Tongue (tissue), 2 donors: ENCODE data around the gene CDKN2B. TPM values are rescaled to one million over a fixed set of nuclear protein-coding genes. Genes with fewer than 3 reads are reported as not detected.

Source experiments
- DNase-seq: peaks from one replicate; pipeline ENCODE4 v3.0.0-alpha.2; 2015
- total RNA-seq: library from RNA; depleted of rRNA; stranded (reverse); fragments of >200 nt; gene quantifications from one replicate; pipeline ENCODE4 v1.2.3, GENCODE V29; 2014

The CDKN2B gene
- total RNA-seq, 1 donor from 2014 or later: 2.2 TPM

DNA sequence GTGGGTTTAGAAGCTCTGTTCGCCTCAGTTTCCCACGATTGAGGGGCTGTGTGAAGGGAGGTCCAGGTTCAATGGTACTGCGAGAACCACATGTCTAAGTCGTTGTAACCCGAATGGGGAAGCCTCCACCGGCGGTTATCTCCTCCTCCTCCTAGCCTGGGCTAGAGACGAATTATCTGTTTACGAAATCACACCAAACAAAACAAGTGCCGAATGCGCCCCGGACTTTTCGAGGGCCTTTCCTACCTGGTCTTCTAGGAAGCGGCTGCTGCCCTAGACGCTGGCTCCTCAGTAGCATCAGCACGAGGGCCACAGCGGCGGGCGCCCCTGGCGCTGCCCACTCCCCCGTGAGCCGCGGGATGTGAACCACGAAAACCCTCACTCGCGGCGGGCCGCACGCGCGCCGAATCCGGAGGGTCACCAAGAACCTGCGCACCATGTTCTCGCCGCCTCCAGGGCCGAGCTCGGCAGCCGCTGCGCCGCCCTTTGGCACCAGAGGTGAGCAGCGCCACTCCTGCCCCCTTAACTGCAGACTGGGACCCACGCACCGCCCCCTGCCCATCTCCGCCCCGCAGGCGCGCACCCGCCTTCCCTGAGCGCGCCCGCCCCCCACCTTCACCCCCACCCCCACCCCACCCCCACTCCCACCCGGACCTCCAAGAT is 15.1 kb downstream of the CDKN2B start, which contains the start of gene CDKN2A:
Gene CDKN2A (minus strand): TSS at position 500 of the 663 bp plus-strand sequence.
- DNase-seq: no peak

- no peak for DNase-seq
Observed at GRCh38 chr9:21993007-21993406, 16.1 kb downstream of the CDKN2B start.

- DNase-seq: no peak
Observed at GRCh38 chr9:21991072-21991959, 17.8 kb downstream of the CDKN2B start.

GRCh38 chr9:21989440-21990189 is 19.5 kb downstream of the CDKN2B start:
- DNase-seq: no peak

- no peak for DNase-seq
Observed at GRCh38 chr9:21988056-21988990, 20.8 kb downstream of the CDKN2B start.

DNA sequence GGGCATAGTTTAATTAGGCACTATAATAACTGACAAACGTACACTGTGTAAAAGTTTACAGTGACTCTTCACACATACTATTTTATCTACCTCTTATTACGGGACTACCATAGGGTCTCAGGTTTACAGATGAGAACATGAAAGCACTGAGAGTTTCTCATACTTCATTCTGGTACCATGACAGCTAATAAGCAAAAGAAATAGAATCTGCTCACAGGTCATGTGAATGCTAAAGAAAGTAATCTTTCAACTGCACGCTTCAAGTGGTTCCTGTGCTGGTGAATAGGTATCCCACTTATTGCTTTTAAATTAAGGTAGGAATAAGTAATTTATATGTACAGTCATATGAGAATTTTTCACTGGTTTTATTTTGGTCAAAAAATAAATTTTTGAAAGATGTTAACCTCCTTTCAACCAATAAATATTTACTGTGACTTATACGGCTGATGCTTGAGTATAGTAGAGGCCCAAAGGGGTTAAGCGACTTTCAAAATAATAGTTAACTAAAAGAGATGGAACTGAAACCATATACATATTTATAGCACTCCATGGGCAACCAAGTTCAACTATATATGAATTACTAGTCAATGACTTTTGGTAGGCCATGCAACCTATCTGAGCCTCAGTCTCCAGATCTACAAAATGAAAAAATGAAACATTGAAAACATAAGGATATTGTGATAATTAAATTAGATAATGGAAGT is 23.0 kb downstream of the CDKN2B start:
- no peak for DNase-seq

DNA sequence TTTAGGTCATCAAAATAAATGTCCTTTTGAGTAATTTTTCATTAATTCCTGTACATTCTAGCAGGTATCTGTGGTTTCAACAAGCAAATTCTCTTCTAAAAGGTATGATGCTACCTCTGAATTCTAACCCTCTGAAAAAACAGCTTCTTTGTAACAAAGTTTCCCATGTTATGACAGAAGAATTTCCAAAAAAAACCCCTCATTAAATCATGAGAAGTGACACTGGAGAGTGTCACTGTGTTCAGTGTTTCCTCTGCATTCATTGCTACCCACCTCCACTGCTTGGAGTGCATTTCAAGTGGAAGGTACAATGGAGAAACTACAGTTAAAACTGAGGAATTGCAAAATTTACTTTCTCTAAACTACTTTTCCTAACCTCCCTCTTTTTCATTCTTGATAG is 25.0 kb downstream of the CDKN2B start:
- DNase-seq: no peak

DNA sequence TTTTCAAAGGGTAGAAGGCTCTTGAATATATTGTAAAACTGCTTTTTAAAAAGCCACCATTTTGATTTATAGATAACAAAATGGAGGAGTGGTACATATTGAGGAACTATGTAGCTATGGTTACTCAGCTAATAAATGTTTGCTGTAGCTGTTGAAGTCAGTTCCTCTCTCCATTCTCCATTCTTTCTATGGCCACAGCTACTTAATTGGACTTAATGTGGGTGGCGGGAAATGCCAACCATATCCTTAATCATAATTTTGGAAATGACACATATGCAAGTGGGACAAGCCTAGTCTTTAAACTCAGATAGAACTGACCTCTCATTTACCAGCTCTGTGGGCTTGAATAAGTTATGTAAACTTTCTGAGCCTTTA is 25.6 kb downstream of the CDKN2B start:
- DNase-seq: no peak

DNA sequence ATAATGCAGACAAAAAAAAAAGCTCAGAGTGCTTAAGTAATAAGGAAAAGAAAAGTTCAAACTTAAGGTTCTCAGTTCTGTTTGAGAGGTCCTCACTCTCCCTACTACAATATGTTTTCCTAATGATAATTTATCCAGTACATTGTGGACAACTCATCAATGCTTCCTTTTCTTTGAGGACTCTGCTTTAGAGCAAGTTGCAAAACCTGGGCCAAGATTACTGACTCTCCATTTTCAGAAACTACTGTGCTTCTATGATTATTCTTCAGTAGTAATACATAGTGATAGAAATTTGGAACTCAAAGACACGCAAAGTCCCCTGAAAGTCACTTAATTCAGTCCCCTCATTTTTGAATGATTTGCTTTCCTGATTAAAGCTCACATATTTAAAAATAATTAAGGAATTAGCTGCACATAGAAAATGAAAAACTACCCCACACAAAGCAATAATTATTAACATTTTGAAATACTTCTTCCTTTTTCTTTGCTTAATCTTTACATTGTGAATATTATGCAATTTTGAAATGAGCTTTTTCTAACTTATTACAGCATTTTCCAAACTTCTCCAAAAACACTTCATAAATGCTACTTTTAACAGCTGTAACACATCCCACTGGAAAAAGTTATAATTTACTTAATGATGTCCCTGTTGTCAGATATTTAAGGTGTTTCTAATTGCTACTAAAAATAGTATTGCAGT is 26.1 kb downstream of the CDKN2B start:
- no peak for DNase-seq

DNA sequence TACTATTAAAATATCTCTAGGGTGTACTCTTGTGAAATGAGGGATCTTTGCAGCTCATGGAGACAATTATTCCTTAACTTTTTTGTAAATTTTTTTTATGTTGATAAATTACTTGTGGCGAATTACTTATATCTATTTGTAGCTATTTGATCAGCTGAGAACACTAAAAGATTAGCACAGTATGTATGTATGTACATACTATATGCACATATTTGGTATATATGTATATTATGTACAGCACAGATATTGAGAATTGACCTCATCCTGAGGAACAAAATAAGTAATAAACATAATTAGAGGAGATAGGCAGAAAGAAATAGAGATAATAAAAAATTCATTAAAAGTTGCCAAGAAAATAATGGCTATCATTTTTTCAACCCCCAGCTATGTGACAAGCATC is 26.7 kb downstream of the CDKN2B start:
- DNase-seq: no peak

- DNase-seq: no peak
Observed at GRCh38 chr9:21976334-21976875, 32.7 kb downstream of the CDKN2B start.

DNA sequence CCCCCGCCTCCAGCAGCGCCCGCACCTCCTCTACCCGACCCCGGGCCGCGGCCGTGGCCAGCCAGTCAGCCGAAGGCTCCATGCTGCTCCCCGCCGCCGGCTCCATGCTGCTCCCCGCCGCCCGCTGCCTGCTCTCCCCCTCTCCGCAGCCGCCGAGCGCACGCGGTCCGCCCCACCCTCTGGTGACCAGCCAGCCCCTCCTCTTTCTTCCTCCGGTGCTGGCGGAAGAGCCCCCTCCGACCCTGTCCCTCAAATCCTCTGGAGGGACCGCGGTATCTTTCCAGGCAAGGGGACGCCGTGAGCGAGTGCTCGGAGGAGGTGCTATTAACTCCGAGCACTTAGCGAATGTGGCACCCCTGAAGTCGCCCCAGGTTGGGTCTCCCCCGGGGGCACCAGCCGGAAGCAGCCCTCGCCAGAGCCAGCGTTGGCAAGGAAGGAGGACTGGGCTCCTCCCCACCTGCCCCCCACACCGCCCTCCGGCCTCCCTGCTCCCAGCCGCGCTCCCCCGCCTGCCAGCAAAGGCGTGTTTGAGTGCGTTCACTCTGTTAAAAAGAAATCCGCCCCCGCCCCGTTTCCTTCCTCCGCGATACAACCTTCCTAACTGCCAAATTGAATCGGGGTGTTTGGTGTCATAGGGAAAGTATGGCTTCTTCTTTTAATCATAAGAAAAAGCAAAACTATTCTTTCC is 34.2 kb downstream of the CDKN2B start:
- peak; percentile 43 for DNase-seq

- DNase-seq: no peak
Observed at GRCh38 chr9:21974343-21974721, 34.8 kb downstream of the CDKN2B start.

GRCh38 chr9:21972361-21972760 is 36.7 kb downstream of the CDKN2B start:
- no peak for DNase-seq

DNA sequence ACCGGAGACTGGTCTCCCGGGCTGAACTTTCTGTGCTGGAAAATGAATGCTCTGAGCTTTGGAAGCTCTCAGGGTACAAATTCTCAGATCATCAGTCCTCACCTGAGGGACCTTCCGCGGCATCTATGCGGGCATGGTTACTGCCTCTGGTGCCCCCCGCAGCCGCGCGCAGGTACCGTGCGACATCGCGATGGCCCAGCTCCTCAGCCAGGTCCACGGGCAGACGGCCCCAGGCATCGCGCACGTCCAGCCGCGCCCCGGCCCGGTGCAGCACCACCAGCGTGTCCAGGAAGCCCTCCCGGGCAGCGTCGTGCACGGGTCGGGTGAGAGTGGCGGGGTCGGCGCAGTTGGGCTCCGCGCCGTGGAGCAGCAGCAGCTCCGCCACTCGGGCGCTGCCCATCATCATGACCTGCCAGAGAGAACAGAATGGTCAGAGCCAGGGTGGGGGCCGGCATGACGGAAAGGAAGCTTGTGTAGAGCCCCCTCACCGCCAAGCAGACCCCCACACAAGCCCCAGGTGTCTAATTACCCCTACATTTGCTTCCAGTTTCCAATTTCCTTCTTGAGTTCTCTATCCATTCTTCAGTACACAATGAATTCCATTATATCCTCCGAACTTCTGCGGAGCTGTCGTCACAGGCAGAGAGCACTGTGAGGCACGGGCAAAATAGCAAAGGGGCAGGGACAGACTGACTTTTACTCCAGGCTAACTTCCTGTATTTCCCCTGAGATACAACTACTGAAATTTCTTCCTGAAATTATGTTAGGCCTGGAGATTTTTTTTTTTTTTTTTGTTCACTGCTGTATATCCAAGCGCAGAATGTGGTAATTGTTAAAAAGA is 38.1 kb downstream of the CDKN2B start:
- no peak for DNase-seq

GRCh38 chr9:21969951-21970799 is 38.9 kb downstream of the CDKN2B start:
- DNase-seq: no peak
